Measurements from ENCODE around the gene RTTN. TPM values are rescaled to one million over a fixed set of nuclear protein-coding genes. Genes with fewer than 3 reads are reported as not detected.

RTTN gene
- total and polyA plus RNA-seq, 9 of the 15 experiments (the other 6 are each of a cell fraction or from before 2014, with no cell fraction given): 3.1 to 18.3 (median 10.6) TPM

DNA sequence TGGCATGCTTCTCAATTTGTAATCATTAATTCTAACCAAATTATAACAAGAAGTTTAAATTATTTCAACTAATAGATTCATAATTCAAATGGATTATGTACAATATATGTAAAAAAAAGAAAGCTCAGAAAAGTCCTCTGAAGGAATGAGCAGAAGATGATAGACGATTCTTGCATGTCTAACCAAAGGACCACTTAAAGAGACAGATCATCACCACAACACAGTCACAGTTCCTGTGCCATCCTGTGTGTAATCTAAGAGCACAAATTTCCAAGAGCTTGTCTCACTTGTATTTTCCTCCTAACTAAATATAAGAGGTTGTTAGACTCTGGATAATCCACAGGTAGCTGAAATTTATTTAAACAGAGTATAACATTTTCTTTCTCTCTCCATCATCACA lies 135.5 kb downstream of the RTTN start:
- no peak for ATAC-seq
- 70% methylated on average over 1 of the region's 1 CpG for WGBS (ENCODE audit: insufficient coverage, low coverage, missing lambda C conversion rate)
- ChIA-PET CTCF (ENCODE audit: low intra/inter-chr PET ratio) (no interaction called here), POLR2A (interaction anchor here (2.2 kb wide), 1 partner anchor 10 kb away, joined by 7 read pairs; no protein-coding TSS in a partner anchor)
- TF ChIP-seq ZNF589 (CRISPR knock-in tag; IDR thresholded peaks at IDR 0.05; ENCODE audit: low read depth) (no peak), CREBBP (IDR thresholded peaks at IDR 0.05; ENCODE audit: low read depth, low read length) (no peak), HNRNPLL (IDR thresholded peaks at IDR 0.05; ENCODE audit: low read depth, low read length, poor library complexity, severe bottlenecking) (no peak), POU5F1 (IDR thresholded peaks at IDR 0.05; ENCODE audit: borderline replicate concordance, low read depth, low read length, partially characterized antibody) (no peak), ZNF57 (CRISPR knock-in tag; IDR thresholded peaks at IDR 0.05) (no peak), PTRF (tag; IDR thresholded peaks at IDR 0.05) (no peak), ZNF583 (CRISPR knock-in tag; IDR thresholded peaks at IDR 0.05) (no peak), PRMT5 (CRISPR knock-in tag; IDR thresholded peaks at IDR 0.05) (no peak), SRF (CRISPR knock-in tag; IDR thresholded peaks at IDR 0.05) (no peak), MTA2 (IDR thresholded peaks at IDR 0.05; ENCODE audit: low read depth) (no peak), HNRNPUL1 (IDR thresholded peaks at IDR 0.05; ENCODE audit: low read length) (no peak)
- TF ChIP-seq, protein P1, sequence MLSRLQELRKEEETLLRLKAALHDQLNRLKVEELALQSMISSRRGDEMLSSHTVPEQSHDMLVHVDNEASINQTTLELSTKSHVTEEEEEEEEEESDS (CRISPR knock-in tag; IDR thresholded peaks at IDR 0.05): no peak
- TF ChIP-seq, protein P2, sequence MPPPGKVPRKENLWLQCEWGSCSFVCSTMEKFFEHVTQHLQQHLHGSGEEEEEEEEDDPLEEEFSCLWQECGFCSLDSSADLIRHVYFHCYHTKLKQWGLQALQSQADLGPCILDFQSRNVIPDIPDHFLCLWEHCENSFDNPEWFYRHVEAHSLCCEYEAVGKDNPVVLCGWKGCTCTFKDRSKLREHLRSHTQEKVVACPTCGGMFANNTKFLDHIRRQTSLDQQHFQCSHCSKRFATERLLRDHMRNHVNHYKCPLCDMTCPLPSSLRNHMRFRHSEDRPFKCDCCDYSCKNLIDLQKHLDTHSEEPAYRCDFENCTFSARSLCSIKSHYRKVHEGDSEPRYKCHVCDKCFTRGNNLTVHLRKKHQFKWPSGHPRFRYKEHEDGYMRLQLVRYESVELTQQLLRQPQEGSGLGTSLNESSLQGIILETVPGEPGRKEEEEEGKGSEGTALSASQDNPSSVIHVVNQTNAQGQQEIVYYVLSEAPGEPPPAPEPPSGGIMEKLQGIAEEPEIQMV (tag; conservative IDR thresholded peaks at IDR 0.05; ENCODE audit: low read depth): no peak
- TF ChIP-seq, protein P3, sequence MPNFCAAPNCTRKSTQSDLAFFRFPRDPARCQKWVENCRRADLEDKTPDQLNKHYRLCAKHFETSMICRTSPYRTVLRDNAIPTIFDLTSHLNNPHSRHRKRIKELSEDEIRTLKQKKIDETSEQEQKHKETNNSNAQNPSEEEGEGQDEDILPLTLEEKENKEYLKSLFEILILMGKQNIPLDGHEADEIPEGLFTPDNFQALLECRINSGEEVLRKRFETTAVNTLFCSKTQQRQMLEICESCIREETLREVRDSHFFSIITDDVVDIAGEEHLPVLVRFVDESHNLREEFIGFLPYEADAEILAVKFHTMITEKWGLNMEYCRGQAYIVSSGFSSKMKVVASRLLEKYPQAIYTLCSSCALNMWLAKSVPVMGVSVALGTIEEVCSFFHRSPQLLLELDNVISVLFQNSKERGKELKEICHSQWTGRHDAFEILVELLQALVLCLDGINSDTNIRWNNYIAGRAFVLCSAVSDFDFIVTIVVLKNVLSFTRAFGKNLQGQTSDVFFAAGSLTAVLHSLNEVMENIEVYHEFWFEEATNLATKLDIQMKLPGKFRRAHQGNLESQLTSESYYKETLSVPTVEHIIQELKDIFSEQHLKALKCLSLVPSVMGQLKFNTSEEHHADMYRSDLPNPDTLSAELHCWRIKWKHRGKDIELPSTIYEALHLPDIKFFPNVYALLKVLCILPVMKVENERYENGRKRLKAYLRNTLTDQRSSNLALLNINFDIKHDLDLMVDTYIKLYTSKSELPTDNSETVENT (CRISPR knock-in tag; IDR thresholded peaks at IDR 0.05): no peak
- H3K4me2 ChIP-seq (ENCODE audit: insufficient read depth, low read length): no peak overlapping the region
- no peak overlapping the region for H2AFZ ChIP-seq (ENCODE audit: low read depth, low read length)
- no TSS peak for BruUV-seq (replicated peaks)
- H3K4me3 ChIP-seq: no peak overlapping the region
- no peak overlapping the region for H3K9ac ChIP-seq (ENCODE audit: insufficient read depth in 1 of 2, low read depth in 2 of 2, low read length in 2 of 2)
- no peak for FAIRE-seq
- H3K27me3 ChIP-seq (ENCODE audit: control insufficient read depth in 2 of 2, insufficient read depth in 2 of 2, low read length in 2 of 2): no peaks in the 10 kb centered on the region
- H4K20me1 ChIP-seq (replicated peaks; ENCODE audit: control insufficient read depth, insufficient read depth, low read length): no peaks in the 10 kb centered on the region
- no peaks in the 10 kb centered on the region for H3K79me2 ChIP-seq (ENCODE audit: control insufficient read depth, insufficient read depth, low read length)
- H3K27ac ChIP-seq (ENCODE audit: extremely low read depth, low read depth, low read length): no peak overlapping the region
- no peaks in the 10 kb centered on the region for H3K9me3 ChIP-seq (replicated peaks; ENCODE audit: control insufficient read depth, insufficient read depth, low read depth, low read length)
- H3K36me3 ChIP-seq (ENCODE audit: control insufficient read depth, insufficient read depth, low read length): peaks cover 2% of the 10 kb centered on the region; the same call in 1 of the 3 replicates
- in situ Hi-C loops (cut with MboI): no loop called here
- DNase-seq (ENCODE audit: extremely low read depth in 1 of 4, low spot score in 3 of 4): no peak
- intact Hi-C loops (cut with micrococcal nuclease): loop anchor here (5.0 to 10.0 kb wide), 2 partner anchors 125 to 223 kb away; partner anchors contain the start of gene CD226
- H3K4me1 ChIP-seq (replicated peaks in 1 of 2; ENCODE audit: control insufficient read depth in 2 of 2, insufficient read depth in 2 of 2, low read length in 2 of 2): no peaks in the 10 kb centered on the region
- H3K9me1 ChIP-seq (ENCODE audit: control insufficient read depth, insufficient read depth, low read length): no peaks in the 10 kb centered on the region
